Common myeloid progenitor, CD34-positive (primary cell): Measurements from ENCODE around the gene ZFYVE9.

ENCODE experiments used
- CTCF ChIA-PET: fragments of 350-600 bp; sonication (Branson Sonifier 250); formaldehyde crosslinking; loops from one replicate; lab custom pipeline; 2021; ENCODE audit warnings: antibody characterized with exemption; lab: Charles Lee
- POLR2A ChIA-PET: fragments of 350-600 bp; sonication (Branson Sonifier 250); formaldehyde crosslinking; loops from one replicate; lab custom pipeline; 2021; ENCODE audit warnings: antibody characterized with exemption; lab: Charles Lee
- DNase-seq, 3 donors: peaks; one replicate each; pipeline versions ENCODE4 v3.0.0 to v3.0.0-alpha.2; 2013
- H3K27ac ChIP-seq, 2 experiments: 1 replicate in 1 of 2; 2 replicates in 1 of 2; pipeline ENCODE4 v1.7.0; 2013; ENCODE audit warnings: inconsistent platforms in 2 of 2, low read length in 2 of 2, mild to moderate bottlenecking in 2 of 2, low read depth in 1 of 2, moderate library complexity in 1 of 2; ENCODE audit not compliant: severe bottlenecking in 2 of 2, insufficient read depth in 1 of 2, poor library complexity in 1 of 2
- H3K27me3 ChIP-seq, 5 experiments: replicated peaks in 2 of 5; 1 replicate in 3 of 5; 2 replicates in 2 of 5; pipeline versions ENCODE4 v1.6.1 to v1.7.0; 2013; ENCODE audit warnings: low read length in 4 of 5, mild to moderate bottlenecking in 2 of 5, moderate library complexity in 2 of 5, inconsistent platforms in 1 of 5; ENCODE audit not compliant: insufficient read depth in 5 of 5, control insufficient read depth in 4 of 5
- H3K36me3 ChIP-seq, 4 experiments: 1 replicate in 2 of 4; 2 replicates in 2 of 4; pipeline versions ENCODE4 v1.6.1 to v1.7.0; 2013; ENCODE audit warnings: low read length in 3 of 4, control low read depth in 1 of 4, mild to moderate bottlenecking in 1 of 4; ENCODE audit not compliant: control insufficient read depth in 4 of 4, insufficient read depth in 4 of 4
- H3K4me1 ChIP-seq, 4 experiments: 1 replicate in 3 of 4; 2 replicates in 1 of 4; pipeline versions ENCODE4 v1.6.1 to v1.7.1; 2013; ENCODE audit warnings: low read length in 3 of 4, mild to moderate bottlenecking in 3 of 4, control low read depth in 1 of 4, inconsistent platforms in 1 of 4, moderate library complexity in 1 of 4; ENCODE audit not compliant: control insufficient read depth in 4 of 4, insufficient read depth in 4 of 4; ENCODE audit errors: control extremely low read depth in 1 of 4
- H3K4me3 ChIP-seq, 7 experiments: 1 replicate in 4 of 7; 2 replicates in 3 of 7; pipeline versions ENCODE4 v1.5.1 to v1.7.0; 2013; ENCODE audit warnings: mild to moderate bottlenecking in 7 of 7, low read length in 6 of 7, moderate library complexity in 6 of 7, inconsistent platforms in 2 of 7, low read depth in 2 of 7, control low read depth in 1 of 7; ENCODE audit not compliant: insufficient read depth in 4 of 7, control insufficient read depth in 1 of 7; ENCODE audit errors: extremely low read depth in 1 of 7
- H3K9me3 ChIP-seq, 5 experiments: 1 replicate in 4 of 5; 2 replicates in 1 of 5; pipeline versions ENCODE4 v1.6.1 to v1.7.1; 2013; ENCODE audit warnings: low read length in 4 of 5, mild to moderate bottlenecking in 2 of 5, inconsistent platforms in 1 of 5, low read depth in 1 of 5, moderate library complexity in 1 of 5; ENCODE audit not compliant: control insufficient read depth in 4 of 5, insufficient read depth in 2 of 5; ENCODE audit errors: control extremely low read depth in 1 of 5
- WGBS: methylation state at CpG from one replicate; pipeline ENCODE4 v1.1.5; 2013; ENCODE audit not compliant: insufficient coverage; 5-methylcytosine and 5-hydroxymethylcytosine counted together

Gene ZFYVE9

GRCh38 chr1:52112489-52112888 lies 29.4 kb upstream of the ZFYVE9 start:
- H3K9me3 ChIP-seq: no peaks in the 10 kb centered on the region
- POLR2A ChIA-PET: no interaction called here
- WGBS: 91% methylated on average over 3 of the region's 3 CpGs

GRCh38 chr1:52119301-52120079 lies 22.4 kb upstream of the ZFYVE9 start:
- POLR2A ChIA-PET: no interaction called here
- Histone ChIP-seq H3K36me3 (no peaks in the 10 kb centered on the region), H3K27ac (no peak overlapping the region), H3K9me3 (no peaks in the 10 kb centered on the region), H3K4me1 (no peaks in the 10 kb centered on the region), H3K27me3 (peaks cover 0 to 5% (median 0%) of the 10 kb centered on the region in 5 experiments), H3K4me3 (no peak overlapping the region)
- no peak for DNase-seq
- CTCF ChIA-PET: interaction anchor here (0.8 kb wide), 1 partner anchor 179 kb away, joined by 3 read pairs; no protein-coding TSS in a partner anchor
- 99% methylated on average over 9 of the region's 12 CpGs for WGBS

More at GRCh38 chr1:52112489-52112888, 29.4 kb upstream of the ZFYVE9 start:
- H3K36me3 ChIP-seq: no peaks in the 10 kb centered on the region
- no peaks in the 10 kb centered on the region for H3K27me3 ChIP-seq
- no peak overlapping the region for H3K27ac ChIP-seq
- peaks cover 0 to 5% (median 2%) of the 10 kb centered on the region in 4 experiments for H3K4me1 ChIP-seq
- no peak for DNase-seq
- H3K4me3 ChIP-seq: no peak overlapping the region
- CTCF ChIA-PET: interaction anchor here (1.1 kb wide), 1 partner anchor 43 kb away, joined by 3 read pairs; no protein-coding TSS in a partner anchor

GRCh38 chr1:52122384-52122783 lies 19.5 kb upstream of the ZFYVE9 start:
- Histone ChIP-seq H3K4me3 (no peak overlapping the region), H3K4me1 (no peaks in the 10 kb centered on the region), H3K27ac (no peak overlapping the region), H3K27me3 (peaks cover 0 to 5% (median 2%) of the 10 kb centered on the region in 5 experiments), H3K9me3 (no peaks in the 10 kb centered on the region), H3K36me3 (no peaks in the 10 kb centered on the region)
- ChIA-PET POLR2A (no interaction called here), CTCF (no interaction called here)
- WGBS: 100% methylated on average over 1 of the region's 2 CpGs
- no peak for DNase-seq

DNA sequence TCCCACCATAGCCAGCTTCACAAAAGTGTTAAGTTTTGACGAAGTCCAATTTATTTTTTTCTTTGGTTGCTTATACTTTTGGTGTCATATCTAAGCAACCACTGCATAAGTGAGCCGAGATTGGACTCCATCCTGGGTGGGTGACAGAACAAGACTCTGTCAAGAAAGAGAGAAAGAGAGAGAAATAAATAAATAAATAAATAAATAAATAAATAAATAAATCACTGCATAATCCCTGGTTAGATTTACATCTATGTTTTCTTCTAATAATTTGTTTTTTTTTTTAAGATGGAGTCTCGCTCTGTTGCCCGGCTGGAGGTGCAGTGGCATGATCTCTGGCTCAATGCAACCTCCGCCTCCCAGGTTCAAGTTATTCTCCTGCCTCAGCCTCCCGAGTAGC lies 18.3 kb upstream of the ZFYVE9 start:
- no peaks in the 10 kb centered on the region for H3K9me3 ChIP-seq
- POLR2A ChIA-PET: no interaction called here
- CTCF ChIA-PET: no interaction called here

DNA sequence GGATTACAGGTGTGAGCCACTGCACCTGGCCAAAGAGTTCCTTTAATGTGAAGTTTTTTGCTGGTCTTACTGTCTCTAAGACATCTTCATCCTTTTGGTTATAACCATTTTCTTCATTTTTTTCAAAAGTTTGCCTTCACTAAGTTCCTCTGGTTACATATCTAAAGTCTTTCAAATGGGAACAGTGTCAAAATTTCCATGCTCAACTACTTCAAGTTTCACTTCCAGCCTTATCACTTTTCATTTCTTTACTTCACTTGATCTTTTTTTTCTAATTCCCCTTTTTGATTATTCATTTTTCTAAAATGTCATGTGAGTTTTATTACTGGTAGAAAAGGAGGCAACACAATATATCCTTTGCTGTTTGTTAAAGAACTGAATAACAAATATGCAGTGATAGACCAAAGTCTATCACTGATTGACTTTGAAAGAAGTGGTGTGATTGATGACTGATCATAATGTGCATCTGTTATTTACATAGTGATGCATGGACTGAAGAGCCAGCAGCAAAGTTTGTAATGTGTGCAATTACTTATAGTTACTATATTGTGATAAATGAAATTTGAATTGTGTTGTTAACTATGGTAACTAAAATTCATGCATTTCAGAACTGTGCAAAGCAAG lies 16.0 kb upstream of the ZFYVE9 start:
- Histone ChIP-seq H3K4me1 (no peaks in the 10 kb centered on the region), H3K9me3 (no peaks in the 10 kb centered on the region), H3K27me3 (peaks cover 0 to 7% (median 2%) of the 10 kb centered on the region in 5 experiments), H3K4me3 (no peak overlapping the region), H3K36me3 (no peaks in the 10 kb centered on the region), H3K27ac (no peak overlapping the region)
- no peak for DNase-seq
- ChIA-PET CTCF (interaction anchor here (0.6 to 2.0 kb wide), 5 partner anchors 20 to 564 kb away, joined by 3 to 13 read pairs (median 4); no protein-coding TSS in a partner anchor), POLR2A (no interaction called here)

More for the DNA sequence above, 18.3 kb upstream of the ZFYVE9 start:
- Histone ChIP-seq H3K4me1 (no peaks in the 10 kb centered on the region), H3K27ac (no peak overlapping the region), H3K27me3 (peaks cover 0 to 10% (median 2%) of the 10 kb centered on the region in 5 experiments), H3K36me3 (no peaks in the 10 kb centered on the region), H3K4me3 (no peak overlapping the region)
- no peak for DNase-seq
- WGBS: 100% methylated on average over 4 of the region's 6 CpGs

DNA sequence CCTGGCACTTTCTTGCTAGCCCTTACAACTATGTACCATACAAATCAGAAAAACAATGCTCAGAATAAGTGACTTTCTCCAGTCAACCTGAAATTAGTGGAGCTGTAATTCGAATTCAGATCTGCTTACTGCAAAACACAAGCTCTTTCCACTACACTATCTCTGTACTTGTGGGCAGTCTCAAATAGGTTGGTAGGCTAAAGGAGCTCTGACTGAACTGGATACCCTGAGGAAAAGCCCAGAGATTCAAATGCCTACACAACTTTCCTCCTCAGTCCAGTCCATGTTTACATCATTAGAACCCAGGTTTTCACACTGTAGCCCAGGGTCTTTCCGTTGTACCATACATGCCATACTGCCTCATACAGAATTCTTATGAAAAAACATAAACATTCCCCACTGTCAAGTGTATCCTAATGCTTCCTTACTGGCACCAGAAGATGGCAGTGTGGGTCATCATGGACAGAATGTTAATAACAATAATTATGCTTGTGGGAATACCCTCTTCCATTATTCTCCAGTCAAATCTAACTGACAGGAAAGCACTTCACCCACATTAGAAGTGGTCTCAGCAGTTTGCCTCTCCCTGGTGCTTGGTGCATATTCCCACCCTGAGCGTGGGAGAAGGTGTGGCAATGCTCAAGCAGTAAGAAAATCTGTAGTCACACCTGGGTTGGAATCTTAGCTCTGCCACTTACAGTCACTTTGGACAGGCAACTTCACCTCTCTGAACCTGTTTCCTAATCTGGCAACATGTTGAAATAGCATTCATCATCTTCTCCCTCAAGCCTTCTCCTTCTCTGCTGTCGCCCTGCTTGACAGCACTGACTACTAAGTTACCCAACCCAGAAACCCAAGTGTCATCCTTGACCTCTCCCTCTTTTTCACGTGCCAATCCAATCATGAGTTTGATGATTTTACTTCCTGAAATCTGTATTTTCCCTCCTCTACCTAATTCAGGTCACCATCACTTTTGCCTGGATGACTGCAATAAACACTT lies 14.4 kb upstream of the ZFYVE9 start:
- Histone ChIP-seq H3K4me3 (no peak overlapping the region), H3K4me1 (no peaks in the 10 kb centered on the region), H3K36me3 (no peaks in the 10 kb centered on the region), H3K27me3 (peaks cover 0 to 7% (median 2%) of the 10 kb centered on the region in 5 experiments), H3K27ac (no peak overlapping the region), H3K9me3 (no peaks in the 10 kb centered on the region)
- ChIA-PET CTCF (interaction anchor here (0.7 to 2.0 kb wide), 12 partner anchors 10 to 768 kb away, joined by 3 to 13 read pairs (median 3); no protein-coding TSS in a partner anchor), POLR2A (no interaction called here)
- DNase-seq: peak; percentile 50 to 71 (median 57)
- 74% methylated on average over 3 of the region's 5 CpGs for WGBS
